Vagina (tissue), 2 donors: Measurements from ENCODE around the gene AKR1A1. TPM values are rescaled to one million over a fixed set of nuclear protein-coding genes. Genes with fewer than 3 reads are reported as not detected.
"Not testable (repeated sequence)": the region's sequence is repeated elsewhere in the genome, so short reads cannot be mapped to it uniquely, and the experiment has no call there.

Experiments used
- DNase-seq, 2 donors: peaks; one replicate each; pipeline ENCODE4 v3.0.0-alpha.2; 2017; ENCODE audit errors: extremely low spot score in 2 of 2
- H3K27ac ChIP-seq: fragments of 200-600 bp; sonication (generic); one replicate; pipeline ENCODE4 v1.5.1; 2019
- H3K27me3 ChIP-seq: fragments of 200-600 bp; sonication (generic); one replicate; pipeline ENCODE4 v1.5.1; 2019
- H3K36me3 ChIP-seq, 2 donors: fragments of 200-600 bp; sonication (generic); one replicate each; pipeline ENCODE4 v1.5.1; 2017 to 2019
- H3K4me1 ChIP-seq: fragments of 200-600 bp; sonication (generic); one replicate; pipeline ENCODE4 v1.5.1; 2019
- H3K4me3 ChIP-seq, 2 donors: fragments of 200-600 bp; sonication (generic); 1 replicate in 1 of 2; 2 replicates in 1 of 2; pipeline ENCODE4 v1.5.1; 2016 to 2019
- H3K9me3 ChIP-seq: fragments of 200-600 bp; sonication (generic); one replicate; pipeline ENCODE4 v1.5.1; 2019
- CTCF ChIP-seq, 3 experiments: fragments of 450-650 bp in 2 of 3; fragments of 200-600 bp in 1 of 3; sonication (generic) in 1 of 3; IDR thresholded peaks; one replicate each; pipeline ENCODE4 v1.5.1; 2017 to 2019; ENCODE audit warnings: antibody characterized with exemption in 3 of 3, mild to moderate bottlenecking in 2 of 3, moderate library complexity in 2 of 3
- POLR2A ChIP-seq, 2 donors: fragments of 450-650 bp; IDR thresholded peaks; one replicate each; pipeline ENCODE4 v1.6.1; 2017; ENCODE audit warnings: antibody characterized with exemption in 2 of 2, mild to moderate bottlenecking in 2 of 2, moderate library complexity in 2 of 2
- POLR2AphosphoS5 ChIP-seq, 2 donors: sonication (generic); formaldehyde crosslinking; IDR thresholded peaks; one replicate each; pipeline ENCODE4 v1.9.0; 2017; ENCODE audit warnings: antibody characterized with exemption in 2 of 2, mild to moderate bottlenecking in 2 of 2, low read depth in 1 of 2; ENCODE audit not compliant: insufficient read depth in 1 of 2
- intact Hi-C: fragments of 100-400 bp; cut with DNase I; formaldehyde crosslinking; loops from one replicate; pipeline ENCODE4 v1.15.1; 2023
- total RNA-seq: library from RNA; depleted of rRNA; stranded (reverse); fragments of >200 nt; gene quantifications from one replicate; pipeline ENCODE4 v1.2.3, GENCODE V29; 2016

Gene AKR1A1
- total RNA-seq, 1 donor from 2014 or later, result 80.3 TPM

- peaks cover 0 to 7% of the 10 kb centered on the region in 2 donors for H3K36me3 ChIP-seq
- intact Hi-C loops, result loop anchor here (5.0 kb wide), 1 partner anchor 45 kb away; no protein-coding TSS in a partner anchor
- no peaks in the 10 kb centered on the region for H3K9me3 ChIP-seq
- peaks cover 34% of the 10 kb centered on the region for H3K4me1 ChIP-seq
- H3K4me3 ChIP-seq, result peak overlapping the region; percentile 88 to 95
- peak overlapping the region; percentile 99 for H3K27ac ChIP-seq
- TF ChIP-seq CTCF (IDR thresholded peaks at IDR 0.05), result no peak
- no peak for TF ChIP-seq POLR2AphosphoS5 (IDR thresholded peaks at IDR 0.05; ENCODE audit: insufficient read depth in 1 of 2, low read depth in 1 of 2)
- no peak for TF ChIP-seq POLR2A (IDR thresholded peaks at IDR 0.05)
- no peak for DNase-seq
- no peaks in the 10 kb centered on the region for H3K27me3 ChIP-seq
Observed at GRCh38 chr1:45522324-45523104, 28.1 kb upstream of the AKR1A1 start.

- peaks cover 24% of the 10 kb centered on the region for H3K4me1 ChIP-seq
- H3K9me3 ChIP-seq, DNase-seq, H3K36me3 ChIP-seq, H3K4me3 ChIP-seq, H3K27ac ChIP-seq, H3K27me3 ChIP-seq: not testable (repeated sequence)
- intact Hi-C loops, result loop anchor here (5.0 kb wide), 1 partner anchor 44 kb away; no protein-coding TSS in a partner anchor
Observed at GRCh38 chr1:45523516-45523915, 27.1 kb upstream of the AKR1A1 start.

- not testable (repeated sequence) for H3K9me3 ChIP-seq, H3K27me3 ChIP-seq, DNase-seq, H3K27ac ChIP-seq, H3K4me3 ChIP-seq, H3K36me3 ChIP-seq
- H3K4me1 ChIP-seq, result peaks cover 21% of the 10 kb centered on the region
- intact Hi-C loops, result loop anchor here (5.0 kb wide), 1 partner anchor 43 kb away; no protein-coding TSS in a partner anchor
Observed at GRCh38 chr1:45523975-45524374, 26.7 kb upstream of the AKR1A1 start.

- no peak for DNase-seq
- Histone ChIP-seq H3K27me3 (no peaks in the 10 kb centered on the region), H3K27ac (no peak overlapping the region), H3K4me3 (no peak overlapping the region), H3K4me1 (peaks cover 8% of the 10 kb centered on the region), H3K9me3 (no peaks in the 10 kb centered on the region), H3K36me3 (no peaks in the 10 kb centered on the region)
- no peak for TF ChIP-seq POLR2A (IDR thresholded peaks at IDR 0.05)
- no peak for TF ChIP-seq POLR2AphosphoS5 (IDR thresholded peaks at IDR 0.05; ENCODE audit: insufficient read depth in 1 of 2, low read depth in 1 of 2)
- TF ChIP-seq CTCF (IDR thresholded peaks at IDR 0.05), result no peak
- intact Hi-C loops, result no loop called here
Observed at GRCh38 chr1:45526135-45526644, 24.4 kb upstream of the AKR1A1 start.

- Histone ChIP-seq H3K36me3 (no peaks in the 10 kb centered on the region), H3K4me1 (no peaks in the 10 kb centered on the region), H3K27ac (no peak overlapping the region), H3K27me3 (no peaks in the 10 kb centered on the region), H3K9me3 (no peaks in the 10 kb centered on the region), H3K4me3 (no peak overlapping the region)
- no peak for DNase-seq
- TF ChIP-seq POLR2A (IDR thresholded peaks at IDR 0.05) (no peak), POLR2AphosphoS5 (IDR thresholded peaks at IDR 0.05; ENCODE audit: insufficient read depth in 1 of 2, low read depth in 1 of 2) (no peak), CTCF (IDR thresholded peaks at IDR 0.05) (no peak)
- intact Hi-C loops, result no loop called here
Observed at GRCh38 chr1:45530632-45531135, 19.9 kb upstream of the AKR1A1 start.

GRCh38 chr1:45531873-45532272 lies 18.8 kb upstream of the AKR1A1 start:
- H3K4me1 ChIP-seq, result no peaks in the 10 kb centered on the region
- DNase-seq, result no peak
- no peak overlapping the region for H3K4me3 ChIP-seq
- no peaks in the 10 kb centered on the region for H3K9me3 ChIP-seq
- H3K36me3 ChIP-seq, result no peaks in the 10 kb centered on the region
- intact Hi-C loops, result no loop called here
- no peak overlapping the region for H3K27ac ChIP-seq
- no peaks in the 10 kb centered on the region for H3K27me3 ChIP-seq
- no peak for TF ChIP-seq CTCF (IDR thresholded peaks at IDR 0.05)
- no peak for TF ChIP-seq POLR2A (IDR thresholded peaks at IDR 0.05)
- TF ChIP-seq POLR2AphosphoS5 (IDR thresholded peaks at IDR 0.05; ENCODE audit: insufficient read depth in 1 of 2, low read depth in 1 of 2), result no peak
